ENCODE data around the gene SPRED2. TPM values are rescaled to one million over a fixed set of nuclear protein-coding genes. Genes with fewer than 3 reads are reported as not detected.
A peak's percentile ranks its signal among the peaks of the same experiment; 100 is the strongest.

SPRED2 gene
- total and polyA plus RNA-seq, 8 donors = 6.2 to 20.0 (median 15.2) TPM

- Histone ChIP-seq H3K36me3 (no peaks in the 10 kb centered on the region), H3K27me3 (no peaks in the 10 kb centered on the region), H3K4me3 (no peak overlapping the region), H3K9me3 (no peaks in the 10 kb centered on the region), H3K27ac (peak overlapping the region in 1 of 4 donors; percentile 5), H3K4me1 (peaks cover 27 to 38% (median 29%) of the 10 kb centered on the region in 3 donors)
- 55 to 58% methylated on average over 6 of the region's 6 CpGs for WGBS, 2 donors
- no peak for FAIRE-seq
- ATAC-seq = no peak
- intact Hi-C loops (cut with DNase I) = no loop called here
- TF ChIP-seq, protein P1, sequence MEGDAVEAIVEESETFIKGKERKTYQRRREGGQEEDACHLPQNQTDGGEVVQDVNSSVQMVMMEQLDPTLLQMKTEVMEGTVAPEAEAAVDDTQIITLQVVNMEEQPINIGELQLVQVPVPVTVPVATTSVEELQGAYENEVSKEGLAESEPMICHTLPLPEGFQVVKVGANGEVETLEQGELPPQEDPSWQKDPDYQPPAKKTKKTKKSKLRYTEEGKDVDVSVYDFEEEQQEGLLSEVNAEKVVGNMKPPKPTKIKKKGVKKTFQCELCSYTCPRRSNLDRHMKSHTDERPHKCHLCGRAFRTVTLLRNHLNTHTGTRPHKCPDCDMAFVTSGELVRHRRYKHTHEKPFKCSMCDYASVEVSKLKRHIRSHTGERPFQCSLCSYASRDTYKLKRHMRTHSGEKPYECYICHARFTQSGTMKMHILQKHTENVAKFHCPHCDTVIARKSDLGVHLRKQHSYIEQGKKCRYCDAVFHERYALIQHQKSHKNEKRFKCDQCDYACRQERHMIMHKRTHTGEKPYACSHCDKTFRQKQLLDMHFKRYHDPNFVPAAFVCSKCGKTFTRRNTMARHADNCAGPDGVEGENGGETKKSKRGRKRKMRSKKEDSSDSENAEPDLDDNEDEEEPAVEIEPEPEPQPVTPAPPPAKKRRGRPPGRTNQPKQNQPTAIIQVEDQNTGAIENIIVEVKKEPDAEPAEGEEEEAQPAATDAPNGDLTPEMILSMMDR (IDR thresholded peaks at IDR 0.05) = no peak
- DNase-seq = no peak
Measured at GRCh38 chr2:65420712-65421431, 11.5 kb downstream of the SPRED2 start.

GRCh38 chr2:65417509-65418085 is 14.8 kb downstream of the SPRED2 start:
- WGBS, 2 donors = 76 to 78% methylated on average over 3 of the region's 3 CpGs
- DNase-seq (no peak), ATAC-seq (no peak), FAIRE-seq (no peak)
- Histone ChIP-seq H3K9me3 (no peaks in the 10 kb centered on the region), H3K27ac (peak overlapping the region; percentile 33 to 70 (median 51)), H3K4me3 (no peak overlapping the region), H3K36me3 (no peaks in the 10 kb centered on the region), H3K4me1 (peaks cover 29 to 40% (median 31%) of the 10 kb centered on the region in 3 donors), H3K27me3 (no peaks in the 10 kb centered on the region)
- TF ChIP-seq, protein P1 (IDR thresholded peaks at IDR 0.05) = no peak
- intact Hi-C loops (cut with DNase I) = no loop called here

DNA sequence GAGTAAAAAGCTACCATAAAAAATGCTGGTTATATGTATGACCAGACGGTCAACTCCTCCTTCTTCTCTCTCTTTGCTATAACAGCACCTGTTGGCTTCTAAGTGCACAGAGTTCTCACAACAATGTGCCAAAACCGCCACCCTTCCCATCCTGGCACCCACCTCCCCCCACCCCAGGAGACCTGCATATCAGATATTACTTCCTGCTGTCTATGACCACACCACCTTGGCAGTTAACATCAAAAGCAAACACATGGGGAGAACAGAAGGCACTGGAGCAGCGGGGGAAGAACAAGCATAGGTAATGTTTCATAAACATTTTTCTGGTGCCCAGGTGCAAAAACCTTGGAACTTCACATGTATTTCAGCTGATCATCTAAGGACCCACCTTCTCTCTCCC is 15.5 kb downstream of the SPRED2 start:
- Histone ChIP-seq H3K9me3 (no peaks in the 10 kb centered on the region), H3K27me3 (no peaks in the 10 kb centered on the region), H3K4me1 (peaks cover 29 to 40% (median 37%) of the 10 kb centered on the region in 3 donors), H3K36me3 (no peaks in the 10 kb centered on the region), H3K4me3 (no peak overlapping the region), H3K27ac (peak overlapping the region; percentile 33 to 70 (median 51))
- DNase-seq = peak in 5 of 6 donors; percentile 72 to 87 (median 81)
- WGBS, 2 donors = 25 to 29% methylated on average over 3 of the region's 3 CpGs
- no peak for FAIRE-seq
- intact Hi-C loops (cut with DNase I) = no loop called here
- TF ChIP-seq, protein P1 (IDR thresholded peaks at IDR 0.05) = no peak
- peak; percentile 92 to 96 (median 94) for ATAC-seq

DNA sequence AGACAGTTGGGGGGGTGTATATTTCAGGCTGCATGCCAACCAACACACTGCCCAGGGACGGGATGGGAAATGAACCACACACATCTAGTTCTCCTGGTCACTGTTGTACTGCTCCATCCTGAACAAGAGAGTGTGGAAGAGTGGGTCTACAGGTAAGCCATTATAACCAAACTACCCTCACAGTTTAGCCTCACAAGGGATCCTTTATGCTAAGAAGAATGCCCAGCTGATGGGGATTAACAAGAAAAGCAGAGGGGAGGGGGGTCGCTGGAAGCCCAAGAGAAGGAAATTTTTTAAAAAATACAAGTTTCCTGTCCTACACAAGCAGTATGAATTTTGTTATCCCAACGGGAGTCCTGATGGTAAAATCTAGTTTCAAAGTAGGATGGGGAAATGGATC is 16.1 kb downstream of the SPRED2 start:
- peaks cover 28 to 40% (median 39%) of the 10 kb centered on the region in 3 donors for H3K4me1 ChIP-seq
- H3K9me3 ChIP-seq = no peaks in the 10 kb centered on the region

More for the DNA sequence above, 16.1 kb downstream of the SPRED2 start:
- DNase-seq = no peak
- Histone ChIP-seq H3K4me3 (no peak overlapping the region), H3K27me3 (no peaks in the 10 kb centered on the region), H3K27ac (peak overlapping the region; percentile 25 to 70 (median 51)), H3K36me3 (no peaks in the 10 kb centered on the region)
- TF ChIP-seq, protein P1 (IDR thresholded peaks at IDR 0.05) = no peak
- no peak for ATAC-seq
- no peak for FAIRE-seq
- WGBS, 2 donors = 69 to 71% methylated on average over 3 of the region's 3 CpGs
- intact Hi-C loops (cut with DNase I) = no loop called here

All from pancreas (tissue), 10 donors.